Germinal center (tissue), 1 donor: ENCODE data around the gene MAML3.
A peak's percentile ranks its signal among the peaks of the same experiment; 100 is the strongest.

Experiments
- DNase-seq: peaks from one replicate; pipeline ENCODE4 v3.0.0; 2012; ENCODE audit warnings: mixed read lengths, low spot score

MAML3 gene

GRCh38 chr4:139809757-139810140 is 344.2 kb downstream of the MAML3 start:
- DNase-seq = no peak

- no peak for DNase-seq
Observed at GRCh38 chr4:139808808-139809756, 344.9 kb downstream of the MAML3 start.

- no peak for DNase-seq
Observed at GRCh38 chr4:139808381-139808807, 345.6 kb downstream of the MAML3 start.

- no peak for DNase-seq
Observed at GRCh38 chr4:139807483-139807882, 346.5 kb downstream of the MAML3 start.

GRCh38 chr4:139806929-139807328 is 347.1 kb downstream of the MAML3 start:
- no peak for DNase-seq

GRCh38 chr4:139802931-139803330 is 351.1 kb downstream of the MAML3 start:
- no peak for DNase-seq

GRCh38 chr4:139802488-139802887 is 351.5 kb downstream of the MAML3 start:
- DNase-seq = no peak

- no peak for DNase-seq
Observed at GRCh38 chr4:139801895-139802294, 352.1 kb downstream of the MAML3 start.

- no peak for DNase-seq
Observed at GRCh38 chr4:139800082-139800481, 353.9 kb downstream of the MAML3 start.

- DNase-seq = no peak
Observed at GRCh38 chr4:139799615-139800014, 354.4 kb downstream of the MAML3 start.

- peak; percentile 13 for DNase-seq
Observed at GRCh38 chr4:139798456-139798855, 355.5 kb downstream of the MAML3 start.

GRCh38 chr4:139797287-139797686 is 356.7 kb downstream of the MAML3 start:
- DNase-seq = no peak

- no peak for DNase-seq
Observed at GRCh38 chr4:139795527-139796314, 358.3 kb downstream of the MAML3 start.

- DNase-seq = no peak
Observed at GRCh38 chr4:139794158-139794954, 359.6 kb downstream of the MAML3 start.

GRCh38 chr4:139791681-139792080 is 362.3 kb downstream of the MAML3 start:
- DNase-seq = no peak

GRCh38 chr4:139790291-139790690 is 363.7 kb downstream of the MAML3 start:
- DNase-seq = no peak

- DNase-seq = no peak
Observed at GRCh38 chr4:139789096-139789654, 364.8 kb downstream of the MAML3 start.

GRCh38 chr4:139786494-139787354 is 367.3 kb downstream of the MAML3 start:
- no peak for DNase-seq

GRCh38 chr4:139785356-139785755 is 368.6 kb downstream of the MAML3 start:
- no peak for DNase-seq

GRCh38 chr4:139783741-139784484 is 370.1 kb downstream of the MAML3 start:
- DNase-seq = no peak
